ENCODE results near the gene FOCAD.

DNA sequence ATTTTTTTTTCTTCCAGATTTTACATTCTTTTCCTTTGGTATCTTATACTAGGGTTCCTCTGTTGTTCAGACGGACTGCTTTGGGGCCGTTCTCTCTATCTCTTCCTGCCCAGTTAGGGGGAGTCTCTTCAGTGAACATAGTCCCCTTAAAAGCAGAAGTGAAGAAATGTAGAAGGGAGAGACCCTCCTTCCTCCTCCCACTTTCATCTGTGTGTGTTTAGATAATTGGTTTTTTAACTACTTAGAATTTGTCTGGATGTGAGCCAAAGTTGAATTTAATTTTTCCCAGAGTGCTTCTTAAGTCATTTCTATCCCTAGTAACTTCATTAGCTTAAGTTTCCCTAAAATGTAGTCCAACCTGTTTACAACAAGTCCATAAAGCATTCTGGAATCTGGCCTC, 179.9 kb downstream of the FOCAD start:
- TF ChIP-seq, protein P1, sequence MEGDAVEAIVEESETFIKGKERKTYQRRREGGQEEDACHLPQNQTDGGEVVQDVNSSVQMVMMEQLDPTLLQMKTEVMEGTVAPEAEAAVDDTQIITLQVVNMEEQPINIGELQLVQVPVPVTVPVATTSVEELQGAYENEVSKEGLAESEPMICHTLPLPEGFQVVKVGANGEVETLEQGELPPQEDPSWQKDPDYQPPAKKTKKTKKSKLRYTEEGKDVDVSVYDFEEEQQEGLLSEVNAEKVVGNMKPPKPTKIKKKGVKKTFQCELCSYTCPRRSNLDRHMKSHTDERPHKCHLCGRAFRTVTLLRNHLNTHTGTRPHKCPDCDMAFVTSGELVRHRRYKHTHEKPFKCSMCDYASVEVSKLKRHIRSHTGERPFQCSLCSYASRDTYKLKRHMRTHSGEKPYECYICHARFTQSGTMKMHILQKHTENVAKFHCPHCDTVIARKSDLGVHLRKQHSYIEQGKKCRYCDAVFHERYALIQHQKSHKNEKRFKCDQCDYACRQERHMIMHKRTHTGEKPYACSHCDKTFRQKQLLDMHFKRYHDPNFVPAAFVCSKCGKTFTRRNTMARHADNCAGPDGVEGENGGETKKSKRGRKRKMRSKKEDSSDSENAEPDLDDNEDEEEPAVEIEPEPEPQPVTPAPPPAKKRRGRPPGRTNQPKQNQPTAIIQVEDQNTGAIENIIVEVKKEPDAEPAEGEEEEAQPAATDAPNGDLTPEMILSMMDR (IDR thresholded peaks at IDR 0.05 in 2 of 3, conservative IDR thresholded peaks at IDR 0.05 in 1 of 3; ENCODE audit: borderline replicate concordance in 1 of 3, insufficient read depth in 1 of 3, low read depth in 2 of 3, low read length in 2 of 3) = no peak
- TF ChIP-seq SIN3A (IDR thresholded peaks at IDR 0.05; ENCODE audit: low read depth) = no peak
- no peak for TF ChIP-seq POLR2A (IDR thresholded peaks at IDR 0.05; ENCODE audit: borderline replicate concordance, extremely low read depth, insufficient read depth, insufficient read length)
- TF ChIP-seq, protein P2, sequence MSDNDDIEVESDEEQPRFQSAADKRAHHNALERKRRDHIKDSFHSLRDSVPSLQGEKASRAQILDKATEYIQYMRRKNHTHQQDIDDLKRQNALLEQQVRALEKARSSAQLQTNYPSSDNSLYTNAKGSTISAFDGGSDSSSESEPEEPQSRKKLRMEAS (IDR thresholded peaks at IDR 0.05) = no peak
- no peak for TF ChIP-seq ZNF274 (IDR thresholded peaks at IDR 0.05; ENCODE audit: low read depth, low read length)
- TF ChIP-seq POLR2AphosphoS5 (IDR thresholded peaks at IDR 0.05; ENCODE audit: low read depth, low read length) = no peak
- TF ChIP-seq EZH2 (IDR thresholded peaks at IDR 0.05) = no peak
- no peak for TF ChIP-seq RAD21 (IDR thresholded peaks at IDR 0.05; ENCODE audit: low read depth)
- no peak for TF ChIP-seq SP1 (IDR thresholded peaks at IDR 0.05; ENCODE audit: low read depth)
- TF ChIP-seq, protein P3, sequence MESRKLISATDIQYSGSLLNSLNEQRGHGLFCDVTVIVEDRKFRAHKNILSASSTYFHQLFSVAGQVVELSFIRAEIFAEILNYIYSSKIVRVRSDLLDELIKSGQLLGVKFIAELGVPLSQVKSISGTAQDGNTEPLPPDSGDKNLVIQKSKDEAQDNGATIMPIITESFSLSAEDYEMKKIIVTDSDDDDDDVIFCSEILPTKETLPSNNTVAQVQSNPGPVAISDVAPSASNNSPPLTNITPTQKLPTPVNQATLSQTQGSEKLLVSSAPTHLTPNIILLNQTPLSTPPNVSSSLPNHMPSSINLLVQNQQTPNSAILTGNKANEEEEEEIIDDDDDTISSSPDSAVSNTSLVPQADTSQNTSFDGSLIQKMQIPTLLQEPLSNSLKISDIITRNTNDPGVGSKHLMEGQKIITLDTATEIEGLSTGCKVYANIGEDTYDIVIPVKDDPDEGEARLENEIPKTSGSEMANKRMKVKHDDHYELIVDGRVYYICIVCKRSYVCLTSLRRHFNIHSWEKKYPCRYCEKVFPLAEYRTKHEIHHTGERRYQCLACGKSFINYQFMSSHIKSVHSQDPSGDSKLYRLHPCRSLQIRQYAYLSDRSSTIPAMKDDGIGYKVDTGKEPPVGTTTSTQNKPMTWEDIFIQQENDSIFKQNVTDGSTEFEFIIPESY (IDR thresholded peaks at IDR 0.05; ENCODE audit: extremely low read depth, insufficient replicate concordance, low read length) = no peak
- no peak for TF ChIP-seq YY1 (IDR thresholded peaks at IDR 0.05; ENCODE audit: extremely low read depth, insufficient replicate concordance, low read depth, low read length)
- no peak for TF ChIP-seq JUND (IDR thresholded peaks at IDR 0.05)
- TF ChIP-seq, protein P4, sequence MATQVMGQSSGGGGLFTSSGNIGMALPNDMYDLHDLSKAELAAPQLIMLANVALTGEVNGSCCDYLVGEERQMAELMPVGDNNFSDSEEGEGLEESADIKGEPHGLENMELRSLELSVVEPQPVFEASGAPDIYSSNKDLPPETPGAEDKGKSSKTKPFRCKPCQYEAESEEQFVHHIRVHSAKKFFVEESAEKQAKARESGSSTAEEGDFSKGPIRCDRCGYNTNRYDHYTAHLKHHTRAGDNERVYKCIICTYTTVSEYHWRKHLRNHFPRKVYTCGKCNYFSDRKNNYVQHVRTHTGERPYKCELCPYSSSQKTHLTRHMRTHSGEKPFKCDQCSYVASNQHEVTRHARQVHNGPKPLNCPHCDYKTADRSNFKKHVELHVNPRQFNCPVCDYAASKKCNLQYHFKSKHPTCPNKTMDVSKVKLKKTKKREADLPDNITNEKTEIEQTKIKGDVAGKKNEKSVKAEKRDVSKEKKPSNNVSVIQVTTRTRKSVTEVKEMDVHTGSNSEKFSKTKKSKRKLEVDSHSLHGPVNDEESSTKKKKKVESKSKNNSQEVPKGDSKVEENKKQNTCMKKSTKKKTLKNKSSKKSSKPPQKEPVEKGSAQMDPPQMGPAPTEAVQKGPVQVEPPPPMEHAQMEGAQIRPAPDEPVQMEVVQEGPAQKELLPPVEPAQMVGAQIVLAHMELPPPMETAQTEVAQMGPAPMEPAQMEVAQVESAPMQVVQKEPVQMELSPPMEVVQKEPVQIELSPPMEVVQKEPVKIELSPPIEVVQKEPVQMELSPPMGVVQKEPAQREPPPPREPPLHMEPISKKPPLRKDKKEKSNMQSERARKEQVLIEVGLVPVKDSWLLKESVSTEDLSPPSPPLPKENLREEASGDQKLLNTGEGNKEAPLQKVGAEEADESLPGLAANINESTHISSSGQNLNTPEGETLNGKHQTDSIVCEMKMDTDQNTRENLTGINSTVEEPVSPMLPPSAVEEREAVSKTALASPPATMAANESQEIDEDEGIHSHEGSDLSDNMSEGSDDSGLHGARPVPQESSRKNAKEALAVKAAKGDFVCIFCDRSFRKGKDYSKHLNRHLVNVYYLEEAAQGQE (IDR thresholded peaks at IDR 0.05; ENCODE audit: low read depth) = no peak

All from HCT116 (cell line).